HG02973 (cell line): ENCODE results near the gene ZNRD2.

Source experiments
- ATAC-seq: cut with Tn5 transposase; IDR thresholded peaks from one replicate; pipeline ENCODE4 v1.9.1; 2021; ENCODE audit warnings: moderate library complexity; ENCODE audit not compliant: unreplicated experiment

The ZNRD2 gene

DNA sequence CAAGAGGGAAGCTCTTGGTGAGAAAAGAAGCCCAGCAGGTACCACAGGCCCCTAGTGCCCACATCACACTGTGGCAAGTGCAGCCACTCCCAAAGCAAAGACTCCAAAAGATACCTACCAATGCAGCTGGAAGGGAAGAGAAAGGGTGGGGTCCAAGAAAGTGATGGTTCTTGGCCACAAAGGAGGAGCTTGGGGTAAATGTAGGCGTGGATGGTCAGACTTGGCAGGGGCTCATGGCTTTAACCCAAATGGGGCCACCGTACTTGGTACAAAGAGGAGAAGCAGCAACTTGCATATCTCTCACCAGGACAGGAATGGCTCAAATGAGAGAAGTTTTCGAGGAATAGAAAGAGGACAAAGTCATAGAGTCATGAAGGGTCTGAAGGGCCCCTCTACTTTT lies 39.0 kb downstream of the ZNRD2 start:
- ATAC-seq = no peak

DNA sequence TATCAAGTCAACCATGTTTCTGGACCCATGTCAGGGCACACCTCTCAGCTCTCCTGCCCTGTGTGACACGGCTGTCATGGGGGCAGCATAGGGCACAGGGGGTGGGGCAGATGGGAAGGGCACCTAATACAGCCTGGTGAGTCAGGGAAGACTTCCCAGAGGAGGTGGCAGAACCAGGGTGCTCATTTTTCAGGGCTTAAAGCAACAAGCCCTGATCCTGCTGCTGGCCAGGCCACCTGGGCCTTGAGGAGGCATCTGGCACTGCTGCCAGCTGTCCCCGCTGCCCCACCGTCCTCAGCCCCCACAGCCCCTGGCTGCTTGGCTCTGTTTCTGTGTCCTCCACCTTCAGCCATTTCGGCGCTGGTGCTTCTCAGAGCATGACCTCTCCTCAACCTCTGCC lies 39.4 kb downstream of the ZNRD2 start:
- ATAC-seq = no peak

DNA sequence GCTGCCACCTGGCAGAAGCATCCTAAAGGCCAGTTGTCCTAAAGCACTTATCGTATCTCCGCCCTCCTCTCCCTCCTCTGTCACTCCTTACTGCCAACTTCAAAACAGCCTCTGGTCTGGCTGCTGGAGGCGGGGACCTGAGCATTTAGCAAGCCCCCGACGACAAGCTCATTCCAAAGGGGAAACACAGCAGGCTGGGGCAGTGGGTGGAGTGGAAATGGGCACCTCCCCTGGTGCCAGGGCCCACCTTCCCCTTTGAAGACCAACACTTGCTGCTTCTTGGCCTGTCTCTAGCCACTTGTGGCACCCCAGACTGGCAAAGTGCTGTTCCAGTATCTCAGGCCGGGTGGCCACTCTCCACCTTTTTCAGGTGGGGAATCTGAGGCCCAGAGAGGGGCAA lies 40.1 kb downstream of the ZNRD2 start:
- ATAC-seq = no peak

DNA sequence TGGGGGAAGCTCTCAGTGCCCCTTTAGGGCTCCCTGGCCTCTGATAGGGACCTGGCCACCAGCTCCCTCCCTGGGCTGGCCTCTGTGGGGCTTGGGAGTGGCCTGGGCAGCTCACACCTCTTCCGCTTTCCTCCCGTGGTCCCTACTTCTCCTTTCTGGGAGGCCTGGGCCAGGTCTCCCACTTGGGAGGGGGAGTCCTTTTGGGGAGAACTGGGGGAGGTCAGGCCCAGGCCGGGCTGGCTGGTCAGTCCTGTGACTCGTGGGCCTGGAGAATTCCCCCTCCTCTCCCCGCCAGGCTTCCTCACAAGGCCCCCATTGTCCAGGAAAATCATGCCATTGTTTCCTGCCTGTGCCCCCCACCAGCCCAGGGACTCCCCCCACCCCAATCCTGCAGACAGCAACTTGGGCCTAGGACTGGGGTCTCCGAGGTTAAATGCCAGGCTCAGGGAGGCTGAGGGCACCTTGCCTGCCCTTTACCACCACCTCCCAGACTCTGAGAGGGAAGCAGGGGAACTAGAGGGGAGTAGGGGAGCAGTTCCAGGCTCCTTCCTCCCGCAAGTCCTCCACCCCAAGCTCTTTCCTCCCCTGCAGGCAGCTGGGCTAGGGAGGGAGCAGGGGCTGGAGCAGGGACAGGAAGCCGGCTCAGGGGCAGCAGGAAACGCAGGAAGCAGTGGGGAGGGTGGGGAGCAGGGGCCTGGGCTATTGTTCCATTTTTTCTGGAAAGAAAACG lies 40.9 kb downstream of the ZNRD2 start:
- ATAC-seq = no peak

DNA sequence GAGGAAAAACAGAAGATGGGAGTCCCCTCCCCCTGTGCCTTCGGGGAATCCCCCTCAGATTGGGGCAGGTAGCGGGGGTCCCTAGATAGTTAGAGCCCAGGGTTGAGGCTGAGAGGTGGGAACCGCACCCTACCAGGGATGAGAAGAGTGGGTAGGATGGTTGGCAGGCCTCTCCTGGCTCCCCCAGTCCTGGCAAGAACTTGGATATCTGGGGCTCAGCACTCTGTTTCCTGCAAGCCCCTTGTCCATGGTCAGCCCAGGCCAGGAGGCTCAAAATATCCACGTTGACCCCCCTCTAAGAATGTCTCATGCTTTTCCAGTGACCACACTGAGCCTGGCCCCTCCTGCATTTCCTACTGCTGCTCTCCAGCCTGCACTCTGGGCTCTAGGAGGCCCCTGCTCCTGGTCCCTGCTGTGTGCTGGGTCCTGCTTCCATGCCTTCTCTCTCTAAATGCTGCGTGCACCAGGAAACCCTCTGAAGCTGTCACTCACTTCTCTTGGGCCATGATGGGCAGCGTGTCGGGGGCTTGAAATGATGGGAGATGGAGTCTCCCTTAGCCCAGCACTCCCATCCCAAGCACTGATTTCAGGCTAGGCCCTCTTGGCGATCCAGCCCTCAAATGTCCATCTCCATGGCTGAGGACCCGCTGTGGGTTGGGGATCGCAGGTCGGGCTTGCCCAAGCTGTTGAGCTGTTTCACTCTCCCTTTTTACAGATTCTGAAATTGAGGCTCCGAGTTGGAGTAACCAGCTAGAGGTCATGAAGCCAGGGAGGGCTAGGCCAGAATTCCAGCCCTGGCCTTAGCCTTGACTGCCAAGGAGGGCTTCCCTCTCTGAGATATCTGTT lies 41.7 kb downstream of the ZNRD2 start:
- ATAC-seq = no peak

DNA sequence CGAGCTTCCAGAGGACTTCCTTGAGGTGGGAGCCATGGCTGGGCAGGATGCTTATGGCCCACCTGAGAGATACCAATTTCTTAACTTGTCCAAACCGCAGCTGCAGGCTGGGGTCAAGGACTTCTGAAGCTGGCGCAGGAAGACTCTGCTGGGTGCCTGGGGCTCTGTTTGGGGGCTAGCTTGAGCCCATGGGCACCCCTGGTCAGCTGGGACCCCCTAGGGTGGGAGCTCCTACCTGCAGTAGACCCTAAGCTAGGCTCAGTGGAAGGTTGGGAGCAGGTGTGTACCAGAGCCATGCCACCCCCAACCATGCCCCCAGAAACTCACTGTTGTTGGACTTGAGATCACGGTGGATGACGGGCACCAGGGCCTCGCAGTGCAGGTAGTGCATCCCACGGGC lies 42.4 kb downstream of the ZNRD2 start:
- no peak for ATAC-seq

DNA sequence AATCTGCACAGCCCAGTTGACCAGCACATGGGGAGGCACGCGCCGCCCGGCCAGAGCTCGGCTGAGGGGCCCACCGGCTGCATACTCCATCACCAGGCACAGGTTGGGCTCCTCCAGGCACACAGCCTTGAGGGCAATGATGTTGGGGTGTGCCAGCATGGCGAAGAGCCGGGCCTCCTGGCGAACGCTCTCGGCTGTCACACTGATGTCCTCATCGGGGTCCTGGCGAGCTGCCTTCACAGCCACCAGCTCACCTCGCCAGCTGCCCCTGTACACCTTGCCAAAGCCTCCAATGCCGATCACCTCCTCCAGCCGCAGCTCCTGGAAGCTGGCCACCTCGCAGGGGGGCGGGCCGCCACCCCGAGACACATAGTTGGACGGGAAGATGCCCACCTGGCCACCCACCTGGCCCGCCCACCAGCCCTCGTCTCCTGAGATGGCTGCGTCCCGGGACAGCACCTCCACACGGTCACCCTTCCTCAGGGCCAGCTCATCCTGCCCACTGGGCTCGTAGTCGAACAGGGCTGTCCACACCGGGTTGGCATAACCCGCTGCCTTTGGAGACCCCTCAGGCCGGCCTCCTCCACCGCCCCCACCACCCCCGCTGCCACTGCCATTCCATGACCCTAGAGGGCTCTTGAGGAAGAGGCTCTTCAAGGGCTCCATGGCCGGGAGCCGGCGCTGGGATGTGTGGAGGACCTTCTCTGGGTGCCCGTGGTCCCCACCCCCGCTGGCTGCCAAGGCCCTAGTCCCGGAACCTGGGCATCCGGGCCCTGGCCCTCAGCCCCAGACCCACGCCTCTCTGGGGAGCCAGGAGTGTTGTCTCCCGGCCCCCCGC lies 43.0 kb downstream of the ZNRD2 start:
- no peak for ATAC-seq

DNA sequence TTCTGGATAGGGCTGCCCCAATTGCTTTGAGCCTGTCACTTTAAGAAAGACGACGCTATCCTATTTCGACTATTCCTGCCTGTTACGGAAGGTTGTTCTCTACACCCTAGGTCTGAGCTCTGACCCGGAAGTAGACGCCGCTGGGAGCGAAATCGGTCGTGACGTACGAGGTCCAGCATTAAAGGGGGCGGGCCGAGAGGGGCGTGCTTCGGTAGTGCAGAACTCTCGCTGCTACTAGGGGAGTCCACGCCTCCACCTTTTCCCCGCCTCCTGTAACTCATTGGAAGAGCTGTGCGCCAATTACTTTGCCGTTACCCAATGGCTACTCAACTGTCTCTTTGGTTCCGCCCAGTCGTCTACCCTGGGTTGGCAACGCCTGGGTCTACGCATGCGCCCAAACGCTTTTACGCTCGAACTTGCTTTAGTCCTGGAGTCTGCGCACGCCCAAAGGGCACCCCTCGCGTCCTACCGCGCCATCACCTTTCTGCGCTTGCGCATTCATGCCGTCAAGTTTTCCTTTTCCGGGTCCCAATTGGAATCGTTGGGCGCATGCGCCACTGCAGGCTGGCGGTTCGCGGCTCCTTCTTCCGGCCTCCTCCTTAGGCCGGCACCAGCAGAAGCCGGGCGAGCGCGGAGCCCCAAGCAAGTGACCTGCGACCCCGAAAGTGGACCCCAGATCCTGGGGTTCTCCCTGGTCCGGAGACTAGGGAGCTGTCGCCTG lies 45.1 kb downstream of the ZNRD2 start, which contains the start of gene PCNX3:
Gene PCNX3, plus strand, starts transcription at position 548 of the 721 bp plus-strand sequence. CDS start 536 bp downstream, outside the sequence.
- ATAC-seq = peak; percentile 71

DNA sequence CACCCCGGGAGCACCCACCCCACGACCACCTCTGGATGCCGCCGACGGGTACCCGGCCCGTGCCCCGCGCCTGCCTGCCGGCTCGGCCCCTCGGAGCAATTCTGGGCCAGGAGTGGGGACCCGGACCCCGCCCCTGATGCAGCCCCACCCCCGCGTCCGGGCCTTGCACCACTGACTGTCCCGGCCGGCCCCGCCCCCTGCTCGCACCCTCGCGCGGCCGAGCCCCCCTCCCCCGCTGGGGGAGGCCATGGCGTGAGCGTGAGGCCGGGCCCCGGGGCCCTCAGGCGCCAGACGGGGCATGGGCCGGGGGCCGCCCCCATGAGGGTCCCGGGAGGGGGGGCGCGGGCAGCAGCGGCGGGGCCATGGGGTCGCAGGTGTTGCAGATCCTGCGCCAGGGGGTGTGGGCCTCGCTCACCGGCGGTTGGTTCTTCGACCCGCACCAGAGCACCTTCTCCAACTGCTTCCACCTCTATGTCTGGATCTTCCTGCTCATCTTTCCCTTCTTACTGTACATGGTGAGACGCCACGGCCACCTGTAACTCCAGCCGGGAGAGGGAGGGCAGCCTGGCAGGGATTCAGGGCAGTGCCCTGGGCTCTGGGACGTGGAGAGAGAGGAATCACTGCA lies 45.8 kb downstream of the ZNRD2 start:
- ATAC-seq = peak; percentile 2

DNA sequence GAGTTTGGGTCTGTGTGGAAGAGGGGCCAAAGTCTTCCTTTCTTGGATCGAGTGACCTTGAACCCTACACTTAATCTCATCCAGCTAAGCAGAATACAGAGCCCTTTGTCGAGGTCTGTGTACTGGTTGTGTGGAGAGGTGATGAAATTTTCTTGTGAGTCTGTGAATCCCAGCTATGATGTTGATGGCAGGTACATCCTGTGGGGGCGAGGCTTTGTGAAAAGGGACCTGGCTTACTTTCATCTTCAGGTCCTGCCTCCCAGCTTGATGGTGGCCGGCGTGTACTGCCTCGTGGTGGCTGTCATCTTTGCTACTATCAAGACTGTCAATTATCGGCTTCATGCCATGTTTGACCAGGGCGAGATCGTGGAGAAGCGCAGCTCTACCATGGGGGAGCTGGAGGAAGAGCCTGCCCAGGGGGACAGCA lies 46.3 kb downstream of the ZNRD2 start:
- ATAC-seq = no peak

DNA sequence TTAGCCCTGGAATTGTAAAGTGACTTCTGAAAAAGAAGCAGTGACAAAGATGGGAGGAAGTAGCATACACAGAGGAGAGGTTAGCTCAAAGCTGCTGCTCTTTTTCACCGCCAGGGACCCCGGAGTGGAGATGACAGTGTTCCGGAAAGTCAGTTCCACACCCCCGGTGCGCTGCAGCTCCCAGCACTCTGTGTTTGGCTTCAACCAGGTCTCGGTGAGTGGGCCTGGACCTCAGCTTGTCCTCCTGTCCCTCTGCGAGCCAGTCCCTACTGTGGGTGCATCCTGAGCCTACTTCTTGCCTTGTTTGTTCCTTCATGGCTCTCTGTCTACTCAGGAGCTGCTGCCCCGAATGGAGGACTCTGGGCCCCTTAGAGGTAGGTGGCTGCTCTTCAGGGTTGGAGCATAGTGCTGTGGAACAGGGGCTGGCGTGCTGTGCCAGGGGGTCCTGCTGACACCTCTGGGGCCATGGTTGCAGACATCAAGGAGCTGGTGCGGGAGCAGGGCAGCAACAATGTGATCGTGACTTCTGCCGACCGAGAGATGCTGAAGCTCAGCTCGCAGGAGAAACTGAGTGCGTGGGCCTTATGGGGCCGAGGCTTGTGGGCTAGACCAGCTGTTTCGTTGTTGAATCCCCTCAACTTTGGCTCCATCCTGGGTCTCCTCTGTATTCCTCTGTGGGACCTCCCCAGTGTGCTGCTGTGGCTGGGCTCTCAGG lies 47.0 kb downstream of the ZNRD2 start:
- ATAC-seq = no peak

DNA sequence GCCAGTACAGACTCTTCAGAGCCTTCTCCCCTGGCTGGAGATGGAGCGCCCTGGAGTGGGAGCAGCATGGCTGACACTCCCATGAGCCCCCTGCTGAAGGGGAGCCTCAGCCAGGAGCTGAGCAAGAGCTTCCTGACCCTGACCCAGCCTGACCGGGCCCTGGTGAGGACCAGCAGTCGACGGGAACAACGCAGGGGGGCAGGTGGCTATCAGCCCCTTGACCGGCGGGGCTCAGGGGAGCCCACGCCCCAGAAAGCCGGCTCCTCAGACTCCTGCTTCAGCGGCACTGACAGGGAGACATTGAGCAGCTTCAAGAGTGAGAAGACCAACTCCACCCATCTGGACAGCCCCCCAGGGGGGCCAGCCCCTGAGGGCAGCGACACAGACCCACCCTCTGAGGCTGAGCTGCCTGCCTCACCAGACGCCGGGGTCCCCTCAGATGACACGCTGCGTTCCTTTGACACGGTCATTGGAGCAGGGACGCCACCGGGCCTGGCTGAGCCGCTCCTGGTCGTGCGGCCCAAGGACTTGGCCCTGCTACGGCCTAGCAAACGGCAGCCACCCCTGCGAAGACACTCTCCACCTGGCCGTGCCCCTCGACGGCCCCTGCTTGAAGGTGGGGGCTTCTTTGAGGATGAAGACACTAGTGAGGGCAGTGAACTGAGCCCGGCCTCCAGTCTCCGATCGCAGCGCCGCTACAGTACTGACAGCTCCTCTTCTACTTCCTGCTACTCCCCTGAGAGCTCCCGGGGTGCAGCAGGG lies 47.9 kb downstream of the ZNRD2 start:
- ATAC-seq = no peak

DNA sequence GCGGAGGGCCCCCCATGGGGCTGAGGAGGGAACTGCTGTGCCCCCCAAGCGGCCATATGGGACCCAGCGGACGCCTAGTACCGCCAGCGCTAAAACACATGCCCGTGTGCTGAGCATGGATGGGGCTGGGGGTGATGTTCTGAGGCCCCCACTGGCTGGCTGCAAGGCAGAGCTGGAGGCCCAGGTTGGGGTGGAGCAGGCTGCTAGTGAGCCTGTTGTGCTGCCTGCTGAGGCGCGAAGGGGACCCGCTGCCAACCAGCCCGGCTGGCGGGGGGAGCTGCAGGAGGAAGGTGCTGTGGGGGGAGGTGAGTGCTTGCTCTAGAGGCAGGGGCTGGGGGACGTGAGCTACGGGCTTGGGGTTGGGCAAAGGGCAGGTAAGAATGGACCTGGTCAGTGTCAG lies 48.5 kb downstream of the ZNRD2 start:
- ATAC-seq = no peak

DNA sequence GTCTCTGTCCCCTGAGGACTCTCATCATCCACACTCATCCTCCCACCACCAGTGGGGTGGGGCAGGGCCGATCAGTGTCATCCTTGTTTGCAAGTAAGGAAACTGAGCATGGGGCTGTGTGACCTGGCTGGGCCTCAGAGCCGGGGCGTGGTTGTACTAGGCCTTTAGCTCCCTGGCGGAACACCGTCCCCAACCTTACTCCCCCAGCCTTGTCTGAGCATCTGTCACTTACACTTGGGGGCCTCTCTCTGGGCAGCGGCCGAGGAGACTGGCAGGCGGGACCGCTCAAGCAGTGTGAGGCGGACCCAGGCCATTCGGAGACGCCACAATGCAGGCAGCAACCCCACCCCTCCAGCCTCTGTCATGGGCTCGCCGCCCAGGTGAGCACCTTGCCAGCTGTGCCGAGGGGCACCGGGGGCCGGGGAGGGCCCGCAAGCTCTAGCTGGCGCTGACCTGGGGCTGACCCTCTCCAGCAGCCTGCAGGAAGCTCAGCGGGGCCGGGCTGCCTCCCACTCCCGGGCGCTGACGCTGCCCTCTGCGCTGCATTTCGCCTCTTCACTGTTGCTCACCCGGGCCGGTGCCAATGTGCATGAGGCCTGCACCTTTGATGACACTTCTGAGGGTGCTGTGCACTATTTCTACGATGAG lies 49.1 kb downstream of the ZNRD2 start:
- ATAC-seq = no peak

DNA sequence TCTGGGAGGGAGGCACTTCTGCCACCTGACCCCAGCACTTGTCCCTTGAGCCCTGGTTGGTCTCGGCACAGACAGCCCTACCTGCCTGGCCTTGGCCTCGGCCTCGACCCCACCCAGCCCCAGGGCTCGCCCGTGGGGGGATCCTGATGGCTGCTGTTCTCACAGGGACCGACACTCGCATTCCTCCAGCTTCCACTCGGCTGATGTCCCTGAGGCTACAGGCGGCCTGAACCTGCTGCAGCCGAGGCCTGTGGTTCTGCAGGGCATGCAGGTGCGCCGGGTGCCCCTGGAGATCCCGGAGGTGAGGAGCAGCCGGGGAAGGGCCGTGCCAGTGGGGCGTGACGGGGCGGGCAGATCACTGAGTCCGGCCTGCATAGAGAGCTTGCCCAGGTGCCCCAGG lies 50.4 kb downstream of the ZNRD2 start:
- no peak for ATAC-seq

DNA sequence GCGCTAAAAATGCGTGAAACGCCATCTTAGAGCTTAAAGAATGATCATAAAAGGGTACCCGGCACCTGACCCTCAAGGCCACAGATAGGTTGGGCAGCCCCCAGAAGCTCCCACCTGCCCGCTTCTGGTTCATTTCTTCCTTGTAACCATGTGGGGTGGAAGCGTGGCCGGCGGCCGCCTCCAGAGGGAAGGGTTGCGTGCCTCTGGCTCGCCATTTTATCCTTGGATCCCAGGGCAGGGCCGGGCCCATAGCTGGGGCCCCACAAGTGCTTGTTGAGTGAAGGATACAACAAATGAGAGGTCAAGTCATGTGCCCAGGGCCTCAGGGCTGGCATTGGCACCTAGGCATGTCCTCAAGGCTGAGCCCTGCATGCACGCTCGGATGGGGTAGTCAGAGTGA lies 51.2 kb downstream of the ZNRD2 start:
- no peak for ATAC-seq
